ENCODE data around the gene LRRTM4. TPM values are rescaled to one million over a fixed set of nuclear protein-coding genes. Genes with fewer than 3 reads are reported as not detected.

The LRRTM4 gene
- total and polyA plus RNA-seq, 2 experiments from 2014 or later = 4.5 to 15.4 TPM

- TF ChIP-seq ZNF462 (CRISPR knock-in tag; IDR thresholded peaks at IDR 0.05) = no peak
- no peak for TF ChIP-seq EZH2 (IDR thresholded peaks at IDR 0.05; ENCODE audit: low read depth, unreplicated experiment)
- TF ChIP-seq JUNB (IDR thresholded peaks at IDR 0.05; ENCODE audit: unreplicated experiment) = no peak
Measured at GRCh38 chr2:77025714-77026113, 496.5 kb downstream of the LRRTM4 start (continued).

- H3K4me3 ChIP-seq = no peak overlapping the region
- Mint-ChIP-seq H3K27me3 (ENCODE audit: insufficient read depth, low read depth, poor library complexity) (no peaks in the 10 kb centered on the region), H3K36me3 (ENCODE audit: low read depth) (peaks cover 22% of the 10 kb centered on the region), H3K4me1 (peaks cover 22% of the 10 kb centered on the region; the same call in 2 of the 3 replicates), H3K4me3 (no peak overlapping the region), H3K27ac (no peak overlapping the region), H3K9me3 (peaks cover 22% of the 10 kb centered on the region)
- H3F3A ChIP-seq (replicated peaks; ENCODE audit: low read depth) = no peaks in the 10 kb centered on the region
- H3K27me3 ChIP-seq (ENCODE audit: insufficient read depth) = no peaks in the 10 kb centered on the region
- peaks cover 16% of the 10 kb centered on the region; the same call in 1 of the 2 replicates for H3K4me1 ChIP-seq (ENCODE audit: insufficient read depth)
- H3K9me2 ChIP-seq (ENCODE audit: insufficient read depth) = no peaks in the 10 kb centered on the region
- no peaks in the 10 kb centered on the region for H3K36me3 ChIP-seq (ENCODE audit: insufficient read depth)
- no peaks in the 10 kb centered on the region for H4K20me1 ChIP-seq (replicated peaks; ENCODE audit: insufficient read depth)
- H2AFZ ChIP-seq = no peak overlapping the region
- no peak overlapping the region for H3K4me2 ChIP-seq
- DNase-seq (ENCODE audit: low spot score) (no peak), ATAC-seq (no peak)
- no peak overlapping the region for H3K27ac ChIP-seq (ENCODE audit: low read depth)
- H3K79me2 ChIP-seq (replicated peaks; ENCODE audit: insufficient read depth) = no peaks in the 10 kb centered on the region
- TF ChIP-seq NANOG (IDR thresholded peaks at IDR 0.05; ENCODE audit: borderline replicate concordance) (no peak), EZH2 (IDR thresholded peaks at IDR 0.05; ENCODE audit: low read depth, unreplicated experiment) (no peak), CREB1 (CRISPR knock-in tag; IDR thresholded peaks at IDR 0.05; ENCODE audit: low read depth) (no peak), ZNF114 (CRISPR knock-in tag; IDR thresholded peaks at IDR 0.05) (no peak), ZNF331 (CRISPR knock-in tag; IDR thresholded peaks at IDR 0.05; ENCODE audit: low read depth) (no peak), REST (IDR thresholded peaks at IDR 0.05; ENCODE audit: unreplicated experiment) (no peak), STAT1 (IDR thresholded peaks at IDR 0.05; ENCODE audit: unreplicated experiment) (no peak), POLR2AphosphoS5 (IDR thresholded peaks at IDR 0.05; ENCODE audit: low read depth) (no peak), JUNB (IDR thresholded peaks at IDR 0.05; ENCODE audit: unreplicated experiment) (no peak), ETS1 (IDR thresholded peaks at IDR 0.05) (no peak)
Measured at GRCh38 chr2:77021161-77021560, 501.0 kb downstream of the LRRTM4 start.
